ENCODE measurements around the gene KCNK7. TPM values are rescaled to one million over a fixed set of nuclear protein-coding genes. Genes with fewer than 3 reads are reported as not detected.

KCNK7 gene
- total RNA-seq, 1 donor from 2014 or later, result 0.69 TPM

GRCh38 chr11:65607614-65608426 lies 12.2 kb upstream of the KCNK7 start:
- H3K9me3 Mint-ChIP-seq (ENCODE audit: unreplicated experiment), result peaks cover 7% of the 10 kb centered on the region
- H3K27me3 Mint-ChIP-seq (ENCODE audit: unreplicated experiment), result peaks cover 11% of the 10 kb centered on the region
- H3K27ac Mint-ChIP-seq (ENCODE audit: unreplicated experiment), result no peak overlapping the region
- peaks cover 38% of the 10 kb centered on the region for H3K4me1 Mint-ChIP-seq (ENCODE audit: low read depth, unreplicated experiment)
- no peak for DNase-seq
- TF ChIP-seq, protein P1, sequence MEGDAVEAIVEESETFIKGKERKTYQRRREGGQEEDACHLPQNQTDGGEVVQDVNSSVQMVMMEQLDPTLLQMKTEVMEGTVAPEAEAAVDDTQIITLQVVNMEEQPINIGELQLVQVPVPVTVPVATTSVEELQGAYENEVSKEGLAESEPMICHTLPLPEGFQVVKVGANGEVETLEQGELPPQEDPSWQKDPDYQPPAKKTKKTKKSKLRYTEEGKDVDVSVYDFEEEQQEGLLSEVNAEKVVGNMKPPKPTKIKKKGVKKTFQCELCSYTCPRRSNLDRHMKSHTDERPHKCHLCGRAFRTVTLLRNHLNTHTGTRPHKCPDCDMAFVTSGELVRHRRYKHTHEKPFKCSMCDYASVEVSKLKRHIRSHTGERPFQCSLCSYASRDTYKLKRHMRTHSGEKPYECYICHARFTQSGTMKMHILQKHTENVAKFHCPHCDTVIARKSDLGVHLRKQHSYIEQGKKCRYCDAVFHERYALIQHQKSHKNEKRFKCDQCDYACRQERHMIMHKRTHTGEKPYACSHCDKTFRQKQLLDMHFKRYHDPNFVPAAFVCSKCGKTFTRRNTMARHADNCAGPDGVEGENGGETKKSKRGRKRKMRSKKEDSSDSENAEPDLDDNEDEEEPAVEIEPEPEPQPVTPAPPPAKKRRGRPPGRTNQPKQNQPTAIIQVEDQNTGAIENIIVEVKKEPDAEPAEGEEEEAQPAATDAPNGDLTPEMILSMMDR (IDR thresholded peaks at IDR 0.05; ENCODE audit: partially characterized antibody, unreplicated experiment), result no peak
- no peaks in the 10 kb centered on the region for H3K36me3 Mint-ChIP-seq (ENCODE audit: unreplicated experiment)
- H3K4me3 Mint-ChIP-seq (ENCODE audit: unreplicated experiment), result peak overlapping the region; percentile 71

DNA sequence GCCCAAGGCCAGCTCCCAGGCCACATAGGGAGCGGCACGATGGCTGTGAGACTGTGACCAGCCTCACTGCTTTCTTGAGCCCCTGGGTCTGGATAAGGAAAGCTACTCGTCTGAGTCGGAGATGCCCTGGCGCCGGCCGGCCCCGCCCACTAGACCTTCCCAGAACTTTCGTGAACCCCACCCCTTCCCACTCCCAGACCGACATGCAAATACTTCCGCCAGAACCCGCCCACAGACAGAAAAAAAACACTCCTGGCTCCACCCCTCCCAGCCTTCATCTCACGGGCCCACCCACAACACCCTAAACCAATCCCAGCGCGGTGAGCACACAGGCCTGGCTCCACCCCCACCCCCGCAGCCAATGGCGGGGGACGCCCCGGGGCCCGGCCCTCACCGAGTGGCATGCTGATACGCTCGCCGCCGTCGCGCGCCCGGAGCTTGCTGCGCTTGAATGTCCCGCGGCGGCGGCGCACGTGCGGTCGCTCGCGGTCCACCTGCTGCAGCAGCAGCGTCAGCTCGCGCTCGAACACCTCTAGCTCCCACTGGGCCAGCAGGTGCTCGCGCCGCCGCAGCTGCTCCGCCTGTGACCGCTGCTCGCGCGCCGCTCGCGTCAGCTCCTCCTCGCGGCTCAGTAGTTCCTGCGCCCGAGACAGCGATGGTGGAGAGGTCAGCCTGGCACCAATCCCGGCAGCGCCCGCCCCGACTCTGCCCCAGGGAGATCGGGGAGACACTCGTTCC lies 11.4 kb upstream of the KCNK7 start:
- Mint-ChIP-seq H3K4me1 (ENCODE audit: low read depth, unreplicated experiment) (peaks cover 34% of the 10 kb centered on the region), H3K9me3 (ENCODE audit: unreplicated experiment) (peaks cover 4% of the 10 kb centered on the region), H3K4me3 (ENCODE audit: unreplicated experiment) (peak overlapping the region; percentile 75), H3K27ac (ENCODE audit: unreplicated experiment) (no peak overlapping the region), H3K36me3 (ENCODE audit: unreplicated experiment) (no peaks in the 10 kb centered on the region), H3K27me3 (ENCODE audit: unreplicated experiment) (peaks cover 8% of the 10 kb centered on the region)
- DNase-seq, result peak; percentile 94
- TF ChIP-seq, protein P1 (IDR thresholded peaks at IDR 0.05; ENCODE audit: partially characterized antibody, unreplicated experiment), result no peak

DNA sequence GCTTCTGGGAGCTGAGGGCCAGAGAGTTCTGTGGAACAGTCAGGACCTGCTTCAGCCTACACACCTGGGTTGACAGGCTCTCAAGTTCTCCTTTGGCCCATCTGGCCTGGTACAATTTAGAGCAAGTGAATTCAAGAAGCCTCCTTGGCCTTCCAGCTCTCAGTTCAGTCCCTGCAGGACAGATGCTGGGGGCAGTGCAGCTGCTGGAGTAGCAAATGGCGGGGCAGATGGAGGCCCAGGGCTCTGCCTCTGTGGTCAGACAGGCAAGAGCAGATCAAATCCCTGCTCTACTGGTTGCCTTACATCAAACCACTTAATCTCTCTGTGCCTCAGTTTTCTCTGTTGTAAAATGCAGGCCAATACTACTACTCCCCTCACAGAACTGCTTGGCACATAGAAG lies 8.7 kb upstream of the KCNK7 start:
- Mint-ChIP-seq H3K9me3 (ENCODE audit: unreplicated experiment) (no peaks in the 10 kb centered on the region), H3K4me3 (ENCODE audit: unreplicated experiment) (peak overlapping the region; percentile 62), H3K27me3 (ENCODE audit: unreplicated experiment) (peaks cover 10% of the 10 kb centered on the region), H3K27ac (ENCODE audit: unreplicated experiment) (peak overlapping the region; percentile 88), H3K36me3 (ENCODE audit: unreplicated experiment) (no peaks in the 10 kb centered on the region), H3K4me1 (ENCODE audit: low read depth, unreplicated experiment) (peaks cover 25% of the 10 kb centered on the region)
- TF ChIP-seq, protein P1 (IDR thresholded peaks at IDR 0.05; ENCODE audit: partially characterized antibody, unreplicated experiment), result no peak
- peak; percentile 60 for DNase-seq

- H3K4me3 Mint-ChIP-seq (ENCODE audit: unreplicated experiment), result no peak overlapping the region
- DNase-seq, result no peak
- no peaks in the 10 kb centered on the region for H3K36me3 Mint-ChIP-seq (ENCODE audit: unreplicated experiment)
- H3K9me3 Mint-ChIP-seq (ENCODE audit: unreplicated experiment), result peaks cover under 1% of the 10 kb centered on the region
- TF ChIP-seq, protein P1 (IDR thresholded peaks at IDR 0.05; ENCODE audit: partially characterized antibody, unreplicated experiment), result no peak
- peaks cover 5% of the 10 kb centered on the region for H3K27me3 Mint-ChIP-seq (ENCODE audit: unreplicated experiment)
- no peak overlapping the region for H3K27ac Mint-ChIP-seq (ENCODE audit: unreplicated experiment)
- peaks cover 16% of the 10 kb centered on the region for H3K4me1 Mint-ChIP-seq (ENCODE audit: low read depth, unreplicated experiment)
These were observed 4.3 kb upstream of the KCNK7 start for GRCh38 chr11:65599955-65600246.

Measured in glutamatergic neuron (in vitro differentiated cells).